Body of pancreas (tissue), 4 donors: ENCODE measurements around the gene SGPL1. TPM values are rescaled to one million over a fixed set of nuclear protein-coding genes. Genes with fewer than 3 reads are reported as not detected.

Source experiments
- ATAC-seq: fragments of 150-250 bp; one replicate; pipeline ENCODE4 v1.9.1; 2016
- DNase-seq, 4 donors: peaks; one replicate each; pipeline ENCODE4 v3.0.0-alpha.2; 2019
- H3K27ac ChIP-seq, 4 donors: fragments of 200-600 bp; sonication (generic); 1 replicate in 3 of 4; 2 replicates in 1 of 4; pipeline versions ENCODE4 v1.5.1 to v1.6.1; 2016 to 2019; ENCODE audit warnings: mild to moderate bottlenecking in 1 of 4, mixed read lengths in 1 of 4, moderate library complexity in 1 of 4
- H3K27me3 ChIP-seq, 2 donors: fragments of 200-600 bp; sonication (generic); one replicate each; pipeline ENCODE4 v1.6.0; 2016; ENCODE audit warnings: mild to moderate bottlenecking in 1 of 2
- H3K36me3 ChIP-seq, 2 donors: fragments of 200-600 bp; sonication (generic); replicated peaks in 1 of 2; 2 replicates each; pipeline ENCODE4 v1.5.1; 2016; ENCODE audit warnings: low read depth in 2 of 2; ENCODE audit not compliant: insufficient read depth in 1 of 2
- H3K4me1 ChIP-seq: fragments of 200-600 bp; sonication (generic); one replicate; pipeline ENCODE4 v1.6.0; 2016
- H3K4me3 ChIP-seq, 2 donors: fragments of 200-600 bp; sonication (generic); 1 replicate in 1 of 2; 2 replicates in 1 of 2; pipeline ENCODE4 v1.5.1; 2016 to 2019
- H3K9me3 ChIP-seq, 3 donors: fragments of 200-600 bp; sonication (generic); 1 replicate in 2 of 3; 2 replicates in 1 of 3; pipeline ENCODE4 v1.5.1; 2016
- POLR2A ChIP-seq, 3 donors: fragments of 450-650 bp; IDR thresholded peaks; one replicate each; pipeline ENCODE4 v1.6.1; 2016; ENCODE audit warnings: antibody characterized with exemption in 3 of 3, mild to moderate bottlenecking in 2 of 3
- WGBS, 2 donors: methylation state at CpG; one replicate each; pipeline ENCODE4 v1.1.5; 2017; 5-methylcytosine and 5-hydroxymethylcytosine counted together
- intact Hi-C: fragments of 100-400 bp; cut with DNase I; formaldehyde crosslinking; loops from one replicate; pipeline ENCODE4 v1.15.1; 2023
- total RNA-seq, 2 donors: library from RNA; depleted of rRNA; stranded (reverse); fragments of >200 nt; gene quantifications; one replicate each; pipeline ENCODE4 v1.1.0, GENCODE V29; 2016
- TF ChIP-seq, protein P1 (sequence below), 7 experiments: fragments of 450-650 bp in 4 of 7; fragments of 200-600 bp in 3 of 7; sonication (generic) in 3 of 7; IDR thresholded peaks; one replicate each; pipeline ENCODE4 v1.5.1; 2016 to 2019; ENCODE audit warnings: antibody characterized with exemption in 7 of 7

The SGPL1 gene
- total RNA-seq, 2 donors from 2014 or later: 36.3 to 43.8 TPM

DNA sequence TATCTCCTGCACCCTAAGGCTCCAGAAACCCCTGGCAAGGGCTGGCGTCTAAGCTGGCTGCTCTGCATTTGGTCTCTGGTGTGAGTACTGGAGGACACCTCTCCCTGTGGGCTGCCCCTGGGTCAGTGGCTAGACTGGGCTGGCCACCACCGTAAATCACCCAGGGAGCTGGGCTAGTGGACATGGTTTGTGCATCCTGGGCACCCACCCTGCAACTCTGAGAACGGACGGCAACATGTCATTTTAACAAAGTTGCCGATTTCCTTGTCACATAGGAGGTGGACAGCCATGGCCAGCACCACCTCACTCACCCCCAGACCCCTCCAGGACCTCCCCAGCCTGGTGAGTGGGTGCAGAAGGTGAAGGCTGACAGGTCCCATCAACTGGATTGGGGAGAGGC is 99.5 kb downstream of the SGPL1 start:
- TF ChIP-seq, protein P1, sequence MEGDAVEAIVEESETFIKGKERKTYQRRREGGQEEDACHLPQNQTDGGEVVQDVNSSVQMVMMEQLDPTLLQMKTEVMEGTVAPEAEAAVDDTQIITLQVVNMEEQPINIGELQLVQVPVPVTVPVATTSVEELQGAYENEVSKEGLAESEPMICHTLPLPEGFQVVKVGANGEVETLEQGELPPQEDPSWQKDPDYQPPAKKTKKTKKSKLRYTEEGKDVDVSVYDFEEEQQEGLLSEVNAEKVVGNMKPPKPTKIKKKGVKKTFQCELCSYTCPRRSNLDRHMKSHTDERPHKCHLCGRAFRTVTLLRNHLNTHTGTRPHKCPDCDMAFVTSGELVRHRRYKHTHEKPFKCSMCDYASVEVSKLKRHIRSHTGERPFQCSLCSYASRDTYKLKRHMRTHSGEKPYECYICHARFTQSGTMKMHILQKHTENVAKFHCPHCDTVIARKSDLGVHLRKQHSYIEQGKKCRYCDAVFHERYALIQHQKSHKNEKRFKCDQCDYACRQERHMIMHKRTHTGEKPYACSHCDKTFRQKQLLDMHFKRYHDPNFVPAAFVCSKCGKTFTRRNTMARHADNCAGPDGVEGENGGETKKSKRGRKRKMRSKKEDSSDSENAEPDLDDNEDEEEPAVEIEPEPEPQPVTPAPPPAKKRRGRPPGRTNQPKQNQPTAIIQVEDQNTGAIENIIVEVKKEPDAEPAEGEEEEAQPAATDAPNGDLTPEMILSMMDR (IDR thresholded peaks at IDR 0.05): no peak
- no peak for TF ChIP-seq POLR2A (IDR thresholded peaks at IDR 0.05)
- Histone ChIP-seq H3K4me3 (no peak overlapping the region), H3K27ac (no peak overlapping the region), H3K27me3 (no peaks in the 10 kb centered on the region), H3K4me1 (no peaks in the 10 kb centered on the region), H3K9me3 (no peaks in the 10 kb centered on the region), H3K36me3 (no peaks in the 10 kb centered on the region)
- intact Hi-C loops: no loop called here
- no peak for DNase-seq
- 72% methylated on average over 5 of the region's 5 CpGs; no CpG with 5 or more reads in 1 of the 2 donors for WGBS, 2 donors
- no peak for ATAC-seq

DNA sequence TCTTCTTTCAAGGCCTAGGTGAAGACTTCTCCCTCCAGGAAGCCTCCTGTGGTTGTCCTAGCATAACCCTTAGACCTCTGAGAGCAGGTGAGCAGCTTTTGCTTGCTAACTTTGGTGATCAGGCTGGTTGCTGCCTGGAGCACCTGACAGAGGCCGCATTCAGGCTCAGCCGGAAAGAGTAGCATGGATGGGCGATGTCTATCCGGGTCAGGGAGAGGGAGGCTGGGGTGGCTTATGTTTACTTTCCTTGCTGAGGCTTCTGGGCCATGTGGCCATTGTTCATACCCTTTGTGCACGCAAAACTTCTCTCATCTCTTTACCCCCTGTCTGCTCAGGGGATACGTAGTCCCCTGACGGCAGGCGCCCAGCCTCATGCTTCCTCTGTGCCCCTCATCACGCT is 100.1 kb downstream of the SGPL1 start:
- no peaks in the 10 kb centered on the region for H3K27me3 ChIP-seq
- intact Hi-C loops: no loop called here
- no peak overlapping the region for H3K27ac ChIP-seq
- ATAC-seq (no peak), DNase-seq (no peak)
- H3K4me1 ChIP-seq: no peaks in the 10 kb centered on the region
- TF ChIP-seq, protein P1 (IDR thresholded peaks at IDR 0.05): no peak
- TF ChIP-seq POLR2A (IDR thresholded peaks at IDR 0.05): no peak
- H3K9me3 ChIP-seq: no peaks in the 10 kb centered on the region
- 83 to 88% methylated on average over 9 of the region's 9 CpGs for WGBS, 2 donors
- H3K4me3 ChIP-seq: no peak overlapping the region
- H3K36me3 ChIP-seq: no peaks in the 10 kb centered on the region

DNA sequence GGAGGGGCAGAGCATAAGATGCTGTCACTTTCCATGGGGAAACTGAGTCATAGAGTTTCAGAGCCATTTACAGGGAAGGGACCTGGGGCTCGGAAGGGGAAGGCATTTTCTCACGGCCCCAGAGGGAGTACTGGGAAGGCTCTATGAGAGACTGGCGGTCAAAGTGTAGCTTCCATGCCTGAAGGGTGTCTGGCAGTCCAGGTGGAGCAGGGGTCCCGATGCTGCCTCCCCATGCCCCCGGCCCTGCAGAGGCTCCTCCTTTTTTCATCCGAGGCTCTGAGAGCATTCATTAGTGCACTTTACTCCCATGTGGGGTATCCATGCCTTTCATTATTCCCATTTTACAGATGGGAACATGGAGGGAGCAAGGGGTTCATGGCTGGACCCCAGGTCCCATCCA is 100.5 kb downstream of the SGPL1 start:
- Histone ChIP-seq H3K36me3 (no peaks in the 10 kb centered on the region), H3K27ac (no peak overlapping the region), H3K27me3 (no peaks in the 10 kb centered on the region), H3K9me3 (no peaks in the 10 kb centered on the region), H3K4me3 (no peak overlapping the region), H3K4me1 (no peaks in the 10 kb centered on the region)
- TF ChIP-seq, protein P1 (IDR thresholded peaks at IDR 0.05): no peak
- no peak for TF ChIP-seq POLR2A (IDR thresholded peaks at IDR 0.05)
- ATAC-seq: no peak
- 77 to 78% methylated on average over 5 to 6 of the region's 6 CpGs for whole genome bisulfite sequencing, 2 donors
- intact Hi-C loops: no loop called here
- no peak for DNase-seq

DNA sequence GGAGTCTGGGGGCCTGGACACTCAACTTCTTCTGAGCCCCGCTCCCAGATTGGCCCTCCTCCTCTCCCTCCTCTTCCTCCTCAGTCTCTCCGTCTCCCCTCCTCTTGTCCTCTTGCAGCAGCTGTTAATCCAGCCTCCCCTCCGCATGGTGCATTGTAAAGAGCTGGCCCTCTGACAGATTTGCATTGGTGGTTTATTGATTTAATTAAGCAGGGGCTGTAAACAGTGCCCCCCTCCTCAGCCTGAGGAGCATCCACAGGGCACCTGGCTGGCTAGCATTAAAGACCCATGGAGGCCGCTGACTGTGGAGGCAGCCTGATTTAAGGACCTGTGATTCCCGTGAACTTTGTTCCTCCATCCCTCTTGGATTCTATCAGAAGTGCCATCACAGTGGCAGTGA is 101.5 kb downstream of the SGPL1 start:
- TF ChIP-seq, protein P1 (IDR thresholded peaks at IDR 0.05): no peak
- no peak for TF ChIP-seq POLR2A (IDR thresholded peaks at IDR 0.05)
- intact Hi-C loops: no loop called here
- DNase-seq: no peak
- no peaks in the 10 kb centered on the region for H3K4me1 ChIP-seq
- no peaks in the 10 kb centered on the region for H3K36me3 ChIP-seq
- H3K27ac ChIP-seq: no peak overlapping the region
- no peaks in the 10 kb centered on the region for H3K9me3 ChIP-seq
- WGBS, 2 donors: 74 to 76% methylated on average over 5 of the region's 5 CpGs
- ATAC-seq: no peak
- no peaks in the 10 kb centered on the region for H3K27me3 ChIP-seq
- H3K4me3 ChIP-seq: no peak overlapping the region

DNA sequence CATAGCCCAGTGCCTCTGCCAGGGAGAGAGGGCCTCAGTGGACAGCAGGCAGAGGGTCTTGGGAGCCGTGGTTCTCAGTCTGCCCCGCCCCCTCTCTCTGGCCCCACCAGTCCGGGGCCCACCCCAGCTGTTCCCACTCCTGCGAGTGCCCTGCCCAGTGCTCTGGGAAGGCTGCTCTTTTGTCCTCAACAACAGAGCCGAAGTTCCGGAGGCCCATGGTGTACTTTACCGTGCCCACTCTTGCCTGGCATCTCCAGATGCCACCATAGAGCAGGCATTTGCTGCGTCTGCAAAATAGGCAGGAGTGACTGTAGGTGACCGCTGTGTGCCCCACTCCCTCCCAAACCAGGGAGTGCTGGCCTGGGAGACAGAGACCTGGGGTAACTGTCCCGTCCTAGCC is 101.9 kb downstream of the SGPL1 start:
- DNase-seq (no peak), ATAC-seq (no peak)
- Histone ChIP-seq H3K9me3 (no peaks in the 10 kb centered on the region), H3K4me3 (no peak overlapping the region), H3K27ac (no peak overlapping the region), H3K4me1 (no peaks in the 10 kb centered on the region), H3K27me3 (no peaks in the 10 kb centered on the region), H3K36me3 (no peaks in the 10 kb centered on the region)
- WGBS, 2 donors: 43 to 69% methylated on average over 5 to 10 of the region's 10 CpGs
- intact Hi-C loops: no loop called here
- TF ChIP-seq, protein P1 (IDR thresholded peaks at IDR 0.05): no peak
- TF ChIP-seq POLR2A (IDR thresholded peaks at IDR 0.05): no peak
